HG03039 (cell line): ENCODE measurements around the gene KDM4F.
"Not testable (repeated sequence)": the region's sequence is repeated elsewhere in the genome, so short reads cannot be mapped to it uniquely, and the experiment has no call there.

Experiments used
- ATAC-seq: cut with Tn5 transposase; IDR thresholded peaks from one replicate; pipeline ENCODE4 v1.9.1; 2021; ENCODE audit warnings: mild to moderate bottlenecking, moderate library complexity; ENCODE audit not compliant: unreplicated experiment

The KDM4F gene

GRCh38 chr11:95049122-95049521 lies at the start of gene KDM4F:
KDM4F (plus strand) TSS chr11:95049422.
- not testable (repeated sequence) for ATAC-seq

DNA sequence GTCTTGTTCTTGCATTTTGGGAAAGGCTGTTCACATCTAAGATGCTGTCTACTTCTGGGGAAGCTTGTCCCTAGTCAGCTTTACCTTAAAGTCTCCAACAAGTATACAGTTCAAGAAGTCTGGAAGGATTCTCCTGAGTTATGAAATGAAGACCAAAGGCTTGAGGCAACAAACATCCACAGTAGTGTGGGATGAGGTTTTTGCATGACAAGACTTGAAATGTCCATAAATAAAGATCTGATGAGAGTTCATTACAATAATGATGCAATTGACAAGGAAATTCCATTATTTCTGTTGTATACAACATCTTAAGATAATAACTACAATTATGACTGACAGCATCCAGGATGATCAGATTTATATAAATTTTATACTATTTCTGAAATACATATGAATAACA lies 45.5 kb upstream of the KDM4F start:
- ATAC-seq, result no peak

- ATAC-seq, result no peak
These were observed 43.6 kb upstream of the KDM4F start for GRCh38 chr11:95005642-95006041.

- ATAC-seq, result no peak
These were observed 37.8 kb upstream of the KDM4F start for GRCh38 chr11:95011376-95011775.

DNA sequence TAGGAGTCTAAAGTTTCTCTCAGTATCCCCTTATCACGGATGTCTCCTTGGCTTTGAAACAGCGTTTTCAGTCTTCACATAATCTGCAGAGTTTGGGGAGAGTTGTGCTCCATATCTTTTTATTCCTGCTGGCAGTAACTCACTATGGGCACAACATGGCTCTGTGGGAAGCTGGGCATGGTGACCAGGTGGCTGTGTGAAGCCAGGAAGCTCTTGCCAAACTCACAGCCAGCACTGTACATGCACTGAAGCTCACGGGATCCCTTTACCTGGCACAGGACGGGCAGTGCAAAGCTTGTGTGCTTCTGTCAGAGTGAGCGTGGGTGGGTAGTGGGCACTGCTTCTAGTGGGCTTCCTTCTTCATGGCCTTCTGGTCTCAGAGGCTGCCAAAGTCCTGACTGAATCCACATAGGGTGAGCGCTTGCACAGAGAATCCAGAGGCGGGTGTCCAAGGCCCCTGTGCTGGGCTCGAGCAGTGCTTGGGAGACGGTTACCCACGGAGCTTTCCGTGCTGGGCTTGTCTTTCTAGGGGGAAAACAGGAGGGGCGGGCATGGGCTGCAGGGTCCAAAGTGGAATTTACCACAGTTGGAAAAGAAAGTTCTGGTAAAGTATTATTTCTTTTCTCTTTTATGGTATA lies 34.9 kb upstream of the KDM4F start:
- no peak for ATAC-seq

DNA sequence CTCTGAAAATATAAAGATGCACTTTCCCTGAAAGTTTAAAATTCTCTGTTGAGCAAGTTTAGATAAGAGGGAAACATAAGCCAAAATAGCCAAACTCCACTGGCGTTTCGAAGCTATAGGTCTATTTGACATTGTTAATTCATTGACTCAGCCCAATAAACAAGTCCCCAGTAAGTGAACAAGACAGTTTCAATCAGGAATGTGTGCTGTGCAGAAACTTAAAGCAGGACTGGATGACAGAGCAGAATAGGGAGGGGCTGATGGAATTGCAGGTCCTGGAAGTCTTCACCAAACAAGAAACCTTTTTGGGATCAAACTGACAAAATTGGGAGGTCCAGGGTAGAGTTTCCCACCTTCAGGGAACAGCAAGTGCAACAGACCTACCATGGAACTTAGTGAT lies 33.1 kb upstream of the KDM4F start:
- no peak for ATAC-seq

GRCh38 chr11:95021468-95021867 lies 27.8 kb upstream of the KDM4F start:
- ATAC-seq, result not testable (repeated sequence)

- ATAC-seq, result no peak
These were observed 24.3 kb upstream of the KDM4F start, which contains the start of gene KDM4E for GRCh38 chr11:95024958-95025357. KDM4E (plus strand) TSS chr11:95025258; CDS start chr11:95025558, 300 bp downstream.

GRCh38 chr11:95025594-95025993 lies 23.6 kb upstream of the KDM4F start:
- not testable (repeated sequence) for ATAC-seq

GRCh38 chr11:95028357-95028756 lies 20.9 kb upstream of the KDM4F start:
- no peak for ATAC-seq

GRCh38 chr11:95033051-95033450 lies 16.2 kb upstream of the KDM4F start:
- ATAC-seq, result no peak

GRCh38 chr11:95035316-95035715 lies 13.9 kb upstream of the KDM4F start:
- no peak for ATAC-seq

GRCh38 chr11:95037356-95038035 lies 11.7 kb upstream of the KDM4F start:
- ATAC-seq, result not testable (repeated sequence)

- no peak for ATAC-seq
These were observed 7.0 kb upstream of the KDM4F start for GRCh38 chr11:95042239-95042638.

DNA sequence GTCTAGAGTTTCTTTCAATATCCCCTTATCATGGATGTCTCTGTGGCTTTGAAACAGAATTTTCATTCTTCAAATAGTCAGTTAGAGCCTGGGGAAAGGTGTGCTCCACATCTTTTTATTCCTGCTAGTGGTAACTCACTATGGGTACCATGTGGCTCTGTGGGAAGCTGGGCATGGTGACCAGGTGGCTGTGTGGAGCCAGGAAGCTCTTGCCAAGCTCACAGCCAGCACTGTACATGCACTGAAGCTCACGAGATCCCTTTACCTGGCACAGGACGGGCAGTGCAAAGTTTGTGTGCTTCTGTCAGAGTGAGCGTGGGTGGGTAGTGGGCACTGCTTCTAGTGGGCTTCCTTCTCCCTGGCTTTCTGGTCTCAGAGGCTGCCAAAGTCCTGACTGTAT lies 6.3 kb upstream of the KDM4F start:
- no peak for ATAC-seq

DNA sequence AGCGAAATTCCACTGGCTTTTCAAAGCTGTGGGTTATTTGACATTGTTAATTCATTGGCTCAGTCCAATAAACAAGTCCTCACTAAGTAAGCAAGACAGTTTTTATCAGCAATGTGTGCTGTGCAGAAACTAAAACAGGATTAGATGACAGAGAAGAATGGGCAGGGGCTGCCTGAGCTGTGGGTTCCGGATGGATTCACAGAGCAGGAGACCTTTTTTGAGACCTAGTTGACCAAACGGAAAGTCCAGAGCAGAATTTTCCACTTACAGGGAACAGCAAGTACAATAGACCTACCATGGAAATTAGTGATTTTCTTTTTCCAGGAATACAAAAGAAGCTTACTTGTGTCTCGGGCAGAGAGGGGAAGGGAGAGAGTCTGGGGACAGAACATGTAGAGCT lies 5.2 kb upstream of the KDM4F start:
- ATAC-seq, result no peak

DNA sequence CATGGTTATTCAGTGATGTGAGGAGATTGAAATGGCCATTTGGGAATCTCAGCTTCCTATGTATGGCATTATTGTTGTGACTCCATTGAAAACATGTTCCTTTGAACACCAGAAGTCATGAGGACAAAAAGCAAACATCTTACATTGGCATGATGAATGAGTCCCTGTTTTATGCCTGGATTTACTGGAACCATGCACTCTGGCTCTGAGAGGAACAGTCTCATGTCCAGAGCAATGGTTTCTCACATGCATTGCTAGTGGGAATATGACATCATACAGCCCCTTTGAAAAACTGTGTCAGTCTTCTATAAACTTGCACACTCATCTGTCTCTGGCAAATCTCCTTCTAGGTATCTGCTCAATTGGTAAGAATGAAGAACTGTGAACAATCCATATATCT lies 3.4 kb upstream of the KDM4F start:
- no peak for ATAC-seq

GRCh38 chr11:95050595-95051202 lies 1.5 kb downstream of the KDM4F start:
- ATAC-seq, result no peak

GRCh38 chr11:95054356-95054755 lies 5.1 kb downstream of the KDM4F start:
- no peak for ATAC-seq

DNA sequence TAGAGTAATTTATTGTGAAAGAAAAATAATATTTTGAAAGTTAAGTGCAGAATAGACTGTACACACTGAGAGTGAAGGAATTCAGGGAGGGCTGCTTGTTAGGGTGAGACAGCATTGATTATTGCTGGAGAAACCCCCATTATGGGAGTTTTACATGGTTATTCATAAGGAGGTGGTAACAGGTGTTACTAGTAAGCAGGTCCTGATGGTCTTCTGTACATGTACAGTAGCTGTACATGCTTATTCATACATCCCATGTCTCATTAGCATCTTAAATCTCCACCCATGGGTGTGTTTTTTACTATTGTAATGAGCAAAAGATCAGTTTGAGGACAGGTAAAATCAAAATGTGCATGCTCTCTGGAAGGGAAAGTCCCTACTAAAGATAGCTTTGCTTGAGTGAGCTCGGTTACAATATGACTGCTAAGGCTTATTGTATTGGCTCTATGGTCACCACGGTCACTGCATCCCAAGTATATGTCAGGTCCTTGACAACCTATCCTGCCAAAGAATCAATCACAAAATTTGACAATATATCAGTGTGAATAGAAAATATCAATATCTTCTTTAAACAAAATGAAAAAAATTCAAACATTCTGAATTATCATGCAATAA lies 6.2 kb downstream of the KDM4F start:
- ATAC-seq, result peak; percentile 92

- no peak for ATAC-seq
These were observed 8.7 kb downstream of the KDM4F start for GRCh38 chr11:95057959-95058358.

GRCh38 chr11:95058621-95059020 lies 9.4 kb downstream of the KDM4F start:
- ATAC-seq, result no peak
